Activated CD4-positive, alpha-beta T cell treated with anti-CD3 and anti-CD28 coated beads, Interleukin-2, amount 50 U/mL, for 24 hours (primary cell): ENCODE measurements around the gene SRD5A1.

Source experiments
- DNase-seq, 2 donors: peaks; one replicate each; pipeline ENCODE4 v3.0.0-alpha.2; 2020; ENCODE audit warnings: low read depth in 1 of 2, low spot score in 1 of 2

SRD5A1 gene

DNA sequence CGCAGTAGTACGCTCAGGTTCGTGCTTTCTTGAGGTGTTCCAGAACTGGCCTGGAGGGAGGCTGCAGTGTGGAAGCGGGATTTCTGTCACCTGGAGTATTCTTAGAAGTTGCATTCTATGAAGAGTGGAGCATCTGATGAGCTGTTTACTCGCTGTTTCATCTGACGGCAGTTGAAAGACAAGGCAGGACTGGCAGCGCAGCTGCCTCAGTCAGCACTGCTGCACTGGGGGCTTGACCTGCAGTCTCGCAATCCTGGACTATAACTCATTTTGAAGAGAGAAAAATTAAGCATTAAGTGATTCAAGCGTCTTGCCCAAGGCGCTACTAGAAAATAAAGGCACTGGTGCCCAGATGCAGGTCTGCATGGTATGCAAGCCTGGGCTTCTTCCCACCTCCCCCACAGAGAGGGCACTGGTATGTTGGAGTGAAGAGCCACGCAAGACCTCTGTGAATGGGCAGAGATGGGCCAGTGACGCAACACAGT lies 90.6 kb downstream of the SRD5A1 start:
- no peak for DNase-seq
